Hematopoietic multipotent progenitor cell treated with erythropoietin and hydrocortisone succinate and interleukin-3 and kit ligand, for 4 days (in vitro differentiated cells): Measurements from ENCODE around the gene PRSS57.
"Not testable (repeated sequence)": the region's sequence is repeated elsewhere in the genome, so short reads cannot be mapped to it uniquely, and the experiment has no call there.

Source experiments
- DNase-seq: peaks from one replicate; pipeline ENCODE4 v3.0.0-alpha.2; 2015

PRSS57 gene

GRCh38 chr19:695352-695949 lies at the start of gene PRSS57:
TSS of gene PRSS57 (minus strand) at chr19:695452. CDS start at chr19:695430, 22 bp downstream.
- DNase-seq, result peak; percentile 93

GRCh38 chr19:743168-743687 lies 48.0 kb upstream of the PRSS57 start:
- DNase-seq, result no peak

- no peak for DNase-seq
Measured at GRCh38 chr19:742540-743075, 47.4 kb upstream of the PRSS57 start.

- DNase-seq, result peak; percentile 81
Measured at GRCh38 chr19:741506-742131, 46.4 kb upstream of the PRSS57 start.

GRCh38 chr19:740816-741505 lies 45.7 kb upstream of the PRSS57 start:
- not testable (repeated sequence) for DNase-seq

GRCh38 chr19:739998-740715 lies 44.9 kb upstream of the PRSS57 start:
- no peak for DNase-seq

GRCh38 chr19:738509-739128 lies 43.4 kb upstream of the PRSS57 start:
- DNase-seq, result no peak

- peak; percentile 72 for DNase-seq
Measured at GRCh38 chr19:737591-738093, 42.4 kb upstream of the PRSS57 start.

- no peak for DNase-seq
Measured at GRCh38 chr19:736125-736524, 40.9 kb upstream of the PRSS57 start.

- DNase-seq, result no peak
Measured at GRCh38 chr19:734716-735115, 39.5 kb upstream of the PRSS57 start.

GRCh38 chr19:732148-733069 lies 37.2 kb upstream of the PRSS57 start:
- no peak for DNase-seq

GRCh38 chr19:731000-731399 lies 35.7 kb upstream of the PRSS57 start:
- DNase-seq, result no peak

GRCh38 chr19:729965-730668 lies 34.9 kb upstream of the PRSS57 start:
- DNase-seq, result no peak

- DNase-seq, result not testable (repeated sequence)
Measured at GRCh38 chr19:729564-729963, 34.3 kb upstream of the PRSS57 start.

GRCh38 chr19:728011-728410 lies 32.8 kb upstream of the PRSS57 start:
- no peak for DNase-seq

- no peak for DNase-seq
Measured at GRCh38 chr19:726993-727956, 32.0 kb upstream of the PRSS57 start.

GRCh38 chr19:725461-726089 lies 30.3 kb upstream of the PRSS57 start:
- DNase-seq, result no peak

- DNase-seq, result no peak
Measured at GRCh38 chr19:723714-724113, 28.5 kb upstream of the PRSS57 start.

GRCh38 chr19:723247-723646 lies 28.0 kb upstream of the PRSS57 start:
- DNase-seq, result no peak
